ENCODE results near the gene SCO2.

Gene SCO2

GRCh38 chr22:50489363-50490243 lies 35.8 kb downstream of the SCO2 start:
- no peak for TF ChIP-seq CTCF (IDR thresholded peaks at IDR 0.05; ENCODE audit: insufficient read depth, missing control alignments)
- no peak for DNase-seq (ENCODE audit: insufficient read length, low spot score)
- FAIRE-seq: no peak

- no peak for TF ChIP-seq CTCF (IDR thresholded peaks at IDR 0.05; ENCODE audit: insufficient read depth, missing control alignments)
- FAIRE-seq: no peak
- DNase-seq (ENCODE audit: insufficient read length, low spot score): no peak
Measured at GRCh38 chr22:50488886-50489285, 36.5 kb downstream of the SCO2 start.

GRCh38 chr22:50488006-50488677 lies 37.3 kb downstream of the SCO2 start:
- FAIRE-seq: no peak
- no peak for DNase-seq (ENCODE audit: insufficient read length, low spot score)
- no peak for TF ChIP-seq CTCF (IDR thresholded peaks at IDR 0.05; ENCODE audit: insufficient read depth, missing control alignments)

GRCh38 chr22:50487290-50488005 lies 38.0 kb downstream of the SCO2 start:
- no peak for TF ChIP-seq CTCF (IDR thresholded peaks at IDR 0.05; ENCODE audit: insufficient read depth, missing control alignments)
- DNase-seq (ENCODE audit: insufficient read length, low spot score) (no peak), FAIRE-seq (no peak)

- no peak for TF ChIP-seq CTCF (IDR thresholded peaks at IDR 0.05; ENCODE audit: insufficient read depth, missing control alignments)
- no peak for FAIRE-seq
- DNase-seq (ENCODE audit: insufficient read length, low spot score): no peak
Measured at GRCh38 chr22:50486561-50487289, 38.7 kb downstream of the SCO2 start, which contains the start of gene MIOX. TSS of gene MIOX (plus strand) at chr22:50486859. CDS start at chr22:50486898, 39 bp downstream.

- DNase-seq (ENCODE audit: insufficient read length, low spot score) (no peak), FAIRE-seq (no peak)
- TF ChIP-seq CTCF (IDR thresholded peaks at IDR 0.05; ENCODE audit: insufficient read depth, missing control alignments): no peak
Measured at GRCh38 chr22:50485221-50486131, 39.9 kb downstream of the SCO2 start.
